Measurements from ENCODE around the gene ORC3. TPM values are rescaled to one million over a fixed set of nuclear protein-coding genes. Genes with fewer than 3 reads are reported as not detected.

The ORC3 gene
- total and polyA plus RNA-seq, 2 donors (not counting 1 experiment from before 2014, with no cell fraction given): 16.1 to 31.2 TPM

GRCh38 chr6:87654875-87655454, 65.0 kb downstream of the ORC3 start:
- ChIA-PET POLR2A (interaction anchor here (0.6 to 0.7 kb wide), 2 partner anchors 104 to 594 kb away, joined by 3 to 5 read pairs; no protein-coding TSS in a partner anchor), CTCF (no interaction called here)
- peaks cover 2 to 16% of the 10 kb centered on the region in 2 experiments for H3K36me3 ChIP-seq (replicated peaks in 1 of 2; ENCODE audit: control extremely low read depth in 1 of 2, control insufficient read depth in 1 of 2, extremely low read depth in 1 of 2, insufficient read depth in 2 of 2, low read length in 1 of 2)
- no peaks in the 10 kb centered on the region for H4K20me1 ChIP-seq (ENCODE audit: control insufficient read depth, insufficient read depth, low read length, poor library complexity, severe bottlenecking)
- intact Hi-C loops (cut with micrococcal nuclease): no loop called here
- H3K4me1 ChIP-seq (ENCODE audit: control insufficient read depth in 2 of 2, insufficient read depth in 2 of 2, low read length in 2 of 2): peaks cover 2 to 3% of the 10 kb centered on the region in 2 donors
- no peaks in the 10 kb centered on the region for H3K9me3 ChIP-seq (ENCODE audit: control extremely low read depth in 1 of 3, control insufficient read depth in 2 of 3, insufficient read depth in 1 of 3, low read length in 2 of 3)
- no peak overlapping the region for H3K4me3 ChIP-seq (ENCODE audit: control extremely low read depth in 1 of 5, extremely low read depth in 1 of 5, insufficient read depth in 1 of 5, low read depth in 2 of 5, low read length in 4 of 5)
- WGBS (ENCODE audit: insufficient coverage): no CpG with 5 or more reads among the region's 2 CpGs
- no peak overlapping the region for H2AFZ ChIP-seq (ENCODE audit: insufficient read depth, low read depth, low read length, poor library complexity, severe bottlenecking)
- H3K27me3 ChIP-seq (replicated peaks in 1 of 4; ENCODE audit: control extremely low read depth in 1 of 4, control insufficient read depth in 3 of 4, insufficient read depth in 4 of 4, low read length in 3 of 4): no peaks in the 10 kb centered on the region
- Mint-ChIP-seq H3K9me3 (ENCODE audit: insufficient read depth) (no peaks in the 10 kb centered on the region), H3K4me3 (no peak overlapping the region), H3K27ac (no peak overlapping the region), H3K4me1 (peaks cover 7% of the 10 kb centered on the region), H3K27me3 (no peaks in the 10 kb centered on the region)
- H3K27ac ChIP-seq (ENCODE audit: low read length in 2 of 2): no peak overlapping the region
- TF ChIP-seq EZH2 (IDR thresholded peaks at IDR 0.05; ENCODE audit: borderline replicate concordance, insufficient read depth, low read depth, low read length, poor library complexity, severe bottlenecking) (no peak), CTCF (IDR thresholded peaks at IDR 0.05) (no peak)
- H3K9ac ChIP-seq (ENCODE audit: low read length): no peak overlapping the region
- H3K4me2 ChIP-seq (replicated peaks; ENCODE audit: low read depth, low read length, poor library complexity, severe bottlenecking): no peak overlapping the region
- ATAC-seq (ENCODE audit: low read depth): no peak
- H3K79me2 ChIP-seq (ENCODE audit: control insufficient read depth, insufficient read depth, low read length): no peaks in the 10 kb centered on the region
- no peak for DNase-seq

- ChIA-PET POLR2A (interaction anchor here (0.7 kb wide), 1 partner anchor 103 kb away, joined by 5 read pairs; no protein-coding TSS in a partner anchor), CTCF (no interaction called here)
- intact Hi-C loops (cut with micrococcal nuclease): no loop called here
Measured at GRCh38 chr6:87655824-87656223, 65.9 kb downstream of the ORC3 start.

More at GRCh38 chr6:87655824-87656223, 65.9 kb downstream of the ORC3 start:
- Mint-ChIP-seq H3K27me3 (no peaks in the 10 kb centered on the region), H3K27ac (no peak overlapping the region), H3K4me3 (no peak overlapping the region), H3K4me1 (peaks cover 7% of the 10 kb centered on the region), H3K9me3 (ENCODE audit: insufficient read depth) (no peaks in the 10 kb centered on the region)
- ATAC-seq (ENCODE audit: low read depth) (no peak), DNase-seq (no peak)
- Histone ChIP-seq H3K4me2 (replicated peaks; ENCODE audit: low read depth, low read length, poor library complexity, severe bottlenecking) (no peak overlapping the region), H3K9me3 (ENCODE audit: control extremely low read depth in 1 of 3, control insufficient read depth in 2 of 3, insufficient read depth in 1 of 3, low read length in 2 of 3) (no peaks in the 10 kb centered on the region), H3K4me3 (ENCODE audit: control extremely low read depth in 1 of 5, extremely low read depth in 1 of 5, insufficient read depth in 1 of 5, low read depth in 2 of 5, low read length in 4 of 5) (no peak overlapping the region), H3K9ac (ENCODE audit: low read length) (no peak overlapping the region), H3K27me3 (replicated peaks in 1 of 4; ENCODE audit: control extremely low read depth in 1 of 4, control insufficient read depth in 3 of 4, insufficient read depth in 4 of 4, low read length in 3 of 4) (no peaks in the 10 kb centered on the region), H3K79me2 (ENCODE audit: control insufficient read depth, insufficient read depth, low read length) (no peaks in the 10 kb centered on the region), H2AFZ (ENCODE audit: insufficient read depth, low read depth, low read length, poor library complexity, severe bottlenecking) (no peak overlapping the region), H3K36me3 (replicated peaks in 1 of 2; ENCODE audit: control extremely low read depth in 1 of 2, control insufficient read depth in 1 of 2, extremely low read depth in 1 of 2, insufficient read depth in 2 of 2, low read length in 1 of 2) (peaks cover 2 to 15% of the 10 kb centered on the region in 2 experiments), H4K20me1 (ENCODE audit: control insufficient read depth, insufficient read depth, low read length, poor library complexity, severe bottlenecking) (no peaks in the 10 kb centered on the region), H3K27ac (ENCODE audit: low read length in 2 of 2) (no peak overlapping the region), H3K4me1 (ENCODE audit: control insufficient read depth in 2 of 2, insufficient read depth in 2 of 2, low read length in 2 of 2) (peaks cover 2 to 3% of the 10 kb centered on the region in 2 donors)
- TF ChIP-seq EZH2 (IDR thresholded peaks at IDR 0.05; ENCODE audit: borderline replicate concordance, insufficient read depth, low read depth, low read length, poor library complexity, severe bottlenecking) (no peak), CTCF (IDR thresholded peaks at IDR 0.05) (no peak)
